HG02943 (cell line): ENCODE results near the gene CHI3L1.

Experiments used
- ATAC-seq: cut with Tn5 transposase; IDR thresholded peaks from one replicate; pipeline ENCODE4 v1.9.1; 2021; ENCODE audit warnings: mild to moderate bottlenecking, low read depth, moderate library complexity; ENCODE audit not compliant: unreplicated experiment

The CHI3L1 gene

GRCh38 chr1:203182387-203182953 is 4.0 kb downstream of the CHI3L1 start:
- no peak for ATAC-seq

GRCh38 chr1:203181586-203182386 is 4.7 kb downstream of the CHI3L1 start:
- no peak for ATAC-seq

GRCh38 chr1:203180611-203181330 is 5.7 kb downstream of the CHI3L1 start:
- ATAC-seq: no peak

GRCh38 chr1:203179667-203180005 is 6.9 kb downstream of the CHI3L1 start:
- ATAC-seq: no peak

GRCh38 chr1:203178821-203179666 is 7.5 kb downstream of the CHI3L1 start:
- no peak for ATAC-seq

- no peak for ATAC-seq
These were observed 8.4 kb downstream of the CHI3L1 start for GRCh38 chr1:203178083-203178482.

- ATAC-seq: no peak
These were observed 8.9 kb downstream of the CHI3L1 start for GRCh38 chr1:203177470-203178039.

GRCh38 chr1:203177036-203177405 is 9.5 kb downstream of the CHI3L1 start:
- no peak for ATAC-seq

GRCh38 chr1:203176273-203177035 is 10.1 kb downstream of the CHI3L1 start:
- ATAC-seq: no peak

- no peak for ATAC-seq
These were observed 10.7 kb downstream of the CHI3L1 start for GRCh38 chr1:203175827-203176241.

- no peak for ATAC-seq
These were observed 11.2 kb downstream of the CHI3L1 start, which contains the start of gene MYBPH for GRCh38 chr1:203175237-203175826. MYBPH (minus strand) TSS chr1:203175826; CDS start chr1:203175755, 71 bp downstream.

GRCh38 chr1:203174324-203174985 is 12.0 kb downstream of the CHI3L1 start:
- ATAC-seq: no peak

GRCh38 chr1:203173566-203173965 is 12.9 kb downstream of the CHI3L1 start:
- ATAC-seq: peak; percentile 80

- no peak for ATAC-seq
These were observed 13.4 kb downstream of the CHI3L1 start for GRCh38 chr1:203173011-203173555.

GRCh38 chr1:203172184-203173010 is 14.1 kb downstream of the CHI3L1 start:
- no peak for ATAC-seq

GRCh38 chr1:203171341-203172183 is 14.9 kb downstream of the CHI3L1 start:
- ATAC-seq: no peak
